Measurements from ENCODE around the gene PLCG1.
"Not testable (repeated sequence)": the region's sequence is repeated elsewhere in the genome, so short reads cannot be mapped to it uniquely, and the experiment has no call there.

PLCG1 gene

GRCh38 chr20:41136680-41137613 lies at the start of gene PLCG1:
PLCG1 (plus strand) TSS chr20:41137543; CDS start chr20:41137642, 99 bp downstream.
- H3K4me3 ChIP-seq (ENCODE audit: low read depth, low read length) = peak within 1 kb of the TSS; percentile 80

- no peak overlapping the region for H3K4me3 ChIP-seq (ENCODE audit: low read depth, low read length)
Observed at GRCh38 chr20:41087777-41088176, 49.6 kb upstream of the PLCG1 start.

GRCh38 chr20:41089555-41089954 lies 47.8 kb upstream of the PLCG1 start:
- H3K4me3 ChIP-seq (ENCODE audit: low read depth, low read length) = no peak overlapping the region

- no peak overlapping the region for H3K4me3 ChIP-seq (ENCODE audit: low read depth, low read length)
Observed at GRCh38 chr20:41091927-41092326, 45.4 kb upstream of the PLCG1 start.

- no peak overlapping the region for H3K4me3 ChIP-seq (ENCODE audit: low read depth, low read length)
Observed at GRCh38 chr20:41094353-41095055, 42.8 kb upstream of the PLCG1 start.

- no peak overlapping the region for H3K4me3 ChIP-seq (ENCODE audit: low read depth, low read length)
Observed at GRCh38 chr20:41095110-41095969, 42.0 kb upstream of the PLCG1 start.

- H3K4me3 ChIP-seq (ENCODE audit: low read depth, low read length) = no peak overlapping the region
Observed at GRCh38 chr20:41098703-41099250, 38.6 kb upstream of the PLCG1 start.

GRCh38 chr20:41100001-41100480 lies 37.3 kb upstream of the PLCG1 start:
- no peak overlapping the region for H3K4me3 ChIP-seq (ENCODE audit: low read depth, low read length)

GRCh38 chr20:41101660-41102059 lies 35.7 kb upstream of the PLCG1 start:
- no peak overlapping the region for H3K4me3 ChIP-seq (ENCODE audit: low read depth, low read length)

- H3K4me3 ChIP-seq (ENCODE audit: low read depth, low read length) = no peak overlapping the region
Observed at GRCh38 chr20:41108531-41108930, 28.8 kb upstream of the PLCG1 start.

- H3K4me3 ChIP-seq (ENCODE audit: low read depth, low read length) = no peak overlapping the region
Observed at GRCh38 chr20:41110012-41110411, 27.3 kb upstream of the PLCG1 start.

- H3K4me3 ChIP-seq (ENCODE audit: low read depth, low read length) = no peak overlapping the region
Observed at GRCh38 chr20:41110930-41111577, 26.3 kb upstream of the PLCG1 start.

- H3K4me3 ChIP-seq (ENCODE audit: low read depth, low read length) = no peak overlapping the region
Observed at GRCh38 chr20:41111578-41111951, 25.8 kb upstream of the PLCG1 start.

GRCh38 chr20:41116282-41116956 lies 20.9 kb upstream of the PLCG1 start:
- no peak overlapping the region for H3K4me3 ChIP-seq (ENCODE audit: low read depth, low read length)

GRCh38 chr20:41118159-41118558 lies 19.2 kb upstream of the PLCG1 start:
- not testable (repeated sequence) for H3K4me3 ChIP-seq (ENCODE audit: low read depth, low read length)

GRCh38 chr20:41118632-41119031 lies 18.7 kb upstream of the PLCG1 start:
- H3K4me3 ChIP-seq (ENCODE audit: low read depth, low read length) = no peak overlapping the region

- no peak overlapping the region for H3K4me3 ChIP-seq (ENCODE audit: low read depth, low read length)
Observed at GRCh38 chr20:41119614-41120561, 17.5 kb upstream of the PLCG1 start.

GRCh38 chr20:41121399-41121798 lies 15.9 kb upstream of the PLCG1 start:
- H3K4me3 ChIP-seq (ENCODE audit: low read depth, low read length) = no peak overlapping the region

- H3K4me3 ChIP-seq (ENCODE audit: low read depth, low read length) = no peak overlapping the region
Observed at GRCh38 chr20:41123631-41124030, 13.7 kb upstream of the PLCG1 start.
